GM19328 (cell line): ENCODE data around the gene CYFIP1.
A peak's percentile ranks its signal among the peaks of the same experiment; 100 is the strongest.

Experiments
- ATAC-seq: cut with Tn5 transposase; IDR thresholded peaks from one replicate; pipeline ENCODE4 v1.9.1; 2021; ENCODE audit warnings: mild to moderate bottlenecking, moderate library complexity; ENCODE audit not compliant: unreplicated experiment

Gene CYFIP1

DNA sequence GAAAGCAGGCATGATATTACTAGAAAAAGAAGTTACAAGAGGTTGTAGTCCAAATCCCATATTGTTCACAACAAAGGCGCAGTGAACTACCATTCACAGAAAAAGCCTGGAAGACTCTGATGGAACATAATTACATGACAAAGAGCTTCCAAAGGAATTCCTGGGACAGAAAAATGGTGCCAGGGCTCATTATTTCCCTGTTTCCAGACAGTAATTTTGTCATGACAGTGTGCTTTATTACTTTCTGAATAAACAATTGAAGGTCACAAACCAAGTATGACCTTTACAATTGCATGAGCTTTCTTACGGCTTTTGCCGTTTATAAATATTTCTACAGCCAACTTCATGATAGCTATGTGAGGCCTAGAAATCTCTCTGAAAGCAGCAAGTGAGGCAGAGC, 61.0 kb downstream of the CYFIP1 start:
- no peak for ATAC-seq

DNA sequence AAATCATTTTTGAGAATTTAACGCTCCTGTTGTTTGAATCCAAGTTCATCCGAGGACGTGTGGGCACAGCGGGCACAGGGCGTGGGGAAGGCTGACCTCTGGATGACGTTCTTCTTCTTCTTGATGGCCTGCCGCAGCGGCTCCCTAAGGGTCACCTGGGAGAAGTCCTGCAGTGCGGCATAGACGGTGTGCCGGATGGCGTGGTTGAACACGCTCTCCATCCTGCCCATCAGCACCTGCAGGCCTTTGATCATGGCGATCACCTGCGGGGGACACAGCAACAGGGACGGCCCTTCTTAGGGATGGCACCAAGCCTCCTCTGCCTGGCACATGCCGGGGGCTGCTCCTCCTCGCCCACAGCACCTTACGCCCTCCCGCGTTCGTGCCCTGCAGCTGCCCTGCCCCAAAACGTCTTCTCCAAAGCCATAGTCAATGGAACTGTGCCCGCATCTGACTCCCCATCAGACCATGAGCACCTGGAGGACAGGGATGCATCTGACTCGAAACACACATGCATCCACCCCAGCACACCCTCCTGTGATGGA, 61.5 kb downstream of the CYFIP1 start:
- no peak for ATAC-seq

DNA sequence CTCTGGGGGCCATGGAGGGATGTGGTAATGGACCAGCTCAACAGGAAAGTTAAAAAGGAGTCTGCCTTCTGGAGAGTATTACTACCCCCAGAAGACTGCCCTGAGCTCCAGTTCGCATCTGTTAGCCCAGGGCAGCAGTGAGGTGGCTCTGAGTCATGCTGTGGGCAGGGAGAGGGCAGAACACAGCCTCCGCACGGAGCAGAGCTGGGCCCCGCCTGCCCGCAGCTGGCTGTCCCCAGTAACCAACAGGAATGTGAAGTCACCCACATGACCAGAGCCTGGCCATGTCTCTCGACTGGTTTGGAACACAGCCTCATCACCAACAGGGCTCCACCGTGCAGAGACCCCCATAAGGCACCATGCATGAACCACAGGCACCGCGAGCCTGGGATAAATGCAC, 62.1 kb downstream of the CYFIP1 start:
- no peak for ATAC-seq

DNA sequence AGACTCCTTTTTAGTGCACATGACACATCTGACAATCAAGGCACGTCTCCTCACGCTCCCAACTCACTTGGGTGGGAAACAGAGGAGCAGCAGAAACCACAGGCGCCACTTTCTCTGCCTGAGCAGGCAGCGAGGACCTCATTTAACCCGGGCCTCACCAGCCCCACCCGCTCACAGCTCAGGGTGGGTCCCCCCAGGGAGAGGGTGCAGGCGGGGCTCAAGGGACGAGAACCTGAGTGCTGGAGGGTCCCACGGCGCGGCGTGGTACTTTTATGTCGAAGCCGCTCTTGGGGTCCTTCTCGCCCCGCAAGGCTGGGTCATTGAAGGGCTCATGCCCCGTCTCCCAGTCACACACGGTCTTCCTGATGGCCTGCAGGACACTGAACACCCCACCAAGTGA, 62.6 kb downstream of the CYFIP1 start:
- no peak for ATAC-seq

DNA sequence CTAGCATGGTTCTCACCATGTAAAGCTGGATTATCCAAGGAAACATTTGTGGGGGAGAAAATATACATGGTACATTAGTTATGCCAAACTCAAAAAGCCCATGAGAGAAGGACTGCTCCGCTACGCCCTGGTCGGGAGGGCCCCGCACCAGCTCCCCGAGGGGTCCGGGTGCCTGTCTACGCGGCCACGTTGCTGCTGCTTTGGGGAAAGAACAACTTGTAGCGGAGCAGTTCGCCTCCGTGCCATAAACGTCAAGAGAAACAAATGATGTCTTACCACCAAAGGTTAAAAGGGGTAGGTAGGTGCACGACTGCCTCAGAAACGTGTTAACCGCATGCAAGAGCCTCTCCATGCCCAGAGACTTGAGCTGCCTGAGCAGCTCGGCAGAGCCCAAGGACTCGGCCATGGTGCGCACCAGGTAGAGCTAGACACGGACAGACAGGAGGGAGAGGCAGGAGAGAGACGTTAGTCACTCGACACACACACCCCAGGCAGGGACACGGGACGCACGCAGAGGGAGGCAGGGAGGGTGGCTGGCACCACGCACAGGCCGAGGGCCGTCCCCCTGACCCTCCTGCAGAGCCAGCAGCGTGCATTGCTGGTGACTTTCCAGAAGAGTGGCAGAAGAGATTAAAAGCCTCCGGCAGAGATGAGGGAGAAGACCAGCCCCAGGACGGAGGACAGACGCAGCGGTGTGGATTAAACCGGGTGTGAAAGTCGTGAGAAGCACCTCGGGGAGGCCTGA, 63.4 kb downstream of the CYFIP1 start:
- no peak for ATAC-seq

DNA sequence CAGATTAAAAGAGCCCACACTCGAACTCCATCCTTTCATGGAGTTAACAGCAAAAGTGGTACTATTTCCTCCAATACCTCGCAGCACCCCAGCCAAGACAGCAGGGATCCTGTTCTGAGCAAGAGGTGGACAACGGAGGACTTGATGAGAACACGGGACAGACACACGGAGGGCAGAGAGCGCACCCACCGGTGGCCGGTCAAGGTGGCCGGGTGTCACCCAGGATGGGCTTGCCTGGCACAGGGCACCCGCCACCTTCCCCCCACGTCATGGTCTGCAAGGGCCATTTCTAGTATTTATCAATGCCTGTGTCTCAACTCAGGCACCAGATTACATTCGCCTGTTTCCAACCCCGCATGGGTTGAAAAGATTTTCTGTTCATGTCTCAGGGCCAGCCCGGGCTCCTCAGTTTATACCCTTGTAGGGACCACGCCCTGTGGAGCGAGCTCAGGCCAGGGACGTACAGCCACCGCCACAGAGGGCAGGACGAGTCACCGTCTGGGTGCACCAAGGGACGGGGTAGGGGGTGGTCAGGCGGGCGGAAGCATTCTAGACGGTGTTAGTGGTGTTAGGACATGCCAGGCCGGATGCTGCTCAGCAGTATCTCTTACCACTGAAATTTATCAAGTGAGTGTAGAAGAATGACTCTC, 64.2 kb downstream of the CYFIP1 start:
- ATAC-seq, result no peak

DNA sequence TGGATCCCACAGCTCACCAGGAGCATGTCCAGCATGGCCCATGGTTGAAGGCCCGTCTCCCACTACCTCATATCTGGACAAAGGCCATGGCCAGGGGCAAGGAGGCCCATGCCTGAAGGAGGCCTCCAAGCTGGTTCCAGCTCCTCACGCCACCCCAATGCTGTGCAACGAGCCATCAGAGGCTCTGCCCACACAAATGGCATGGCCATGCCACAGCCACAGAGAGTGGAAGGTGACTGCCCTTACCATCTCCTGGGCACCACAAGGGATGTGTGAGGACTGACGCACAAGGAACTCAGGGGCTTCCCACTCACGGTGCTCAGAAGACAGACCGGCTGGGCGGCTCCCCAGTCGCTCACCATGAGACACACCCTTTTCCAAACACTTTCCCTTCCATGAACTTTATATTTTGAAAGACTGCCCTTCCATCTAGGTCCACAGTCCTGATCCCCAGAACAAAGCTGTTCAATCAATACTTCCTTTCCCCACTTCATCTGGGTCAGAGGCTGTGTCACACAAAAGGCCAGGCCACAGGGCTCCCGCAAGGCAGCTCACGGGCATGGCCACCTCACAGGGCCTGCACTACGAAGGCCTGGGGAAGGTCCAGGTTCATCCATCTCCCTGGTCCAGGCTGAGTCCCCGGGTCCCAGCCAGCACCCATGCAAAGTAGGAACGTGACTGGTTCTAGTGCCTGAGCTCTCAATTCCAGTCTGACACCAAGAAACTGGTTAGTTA, 66.4 kb downstream of the CYFIP1 start:
- no peak for ATAC-seq

DNA sequence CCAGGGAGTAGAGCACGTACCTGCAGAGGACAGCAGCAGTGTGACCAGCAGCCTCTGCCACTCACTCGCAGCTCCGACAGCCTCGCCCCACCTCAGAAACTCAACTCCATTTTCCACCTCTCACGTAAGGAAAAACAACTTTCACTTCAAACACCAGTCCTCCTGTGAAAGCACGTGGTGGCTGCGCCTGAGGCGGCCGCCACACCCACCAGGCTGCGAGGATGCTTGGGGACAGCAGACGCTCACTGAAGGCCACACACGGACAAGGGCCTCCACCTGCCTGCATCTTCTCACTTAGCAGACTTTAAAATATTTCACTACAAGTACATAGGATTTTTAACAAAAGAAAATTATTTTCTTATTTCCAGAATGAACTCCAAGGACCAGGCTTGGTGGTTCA, 67.9 kb downstream of the CYFIP1 start:
- ATAC-seq, result no peak

DNA sequence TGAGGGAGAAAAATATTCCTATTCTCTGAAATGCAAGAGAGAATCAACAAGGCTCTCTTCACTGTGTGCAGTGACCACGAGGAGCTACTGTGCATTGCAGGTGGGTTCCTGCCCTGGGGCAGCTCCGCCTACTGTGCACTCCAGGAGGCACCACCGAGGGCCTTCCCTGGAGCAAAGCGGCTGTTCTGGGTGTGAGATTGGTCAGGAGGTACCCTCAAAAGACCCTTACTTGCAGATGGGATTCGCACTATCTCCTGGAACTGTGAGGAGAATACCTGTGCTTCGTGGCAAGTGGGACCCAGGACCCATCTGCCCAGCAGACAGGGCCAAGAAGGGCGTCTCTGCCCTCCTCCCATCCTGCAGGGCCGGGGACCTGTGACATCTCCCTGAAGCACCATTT, 68.9 kb downstream of the CYFIP1 start:
- ATAC-seq, result no peak

DNA sequence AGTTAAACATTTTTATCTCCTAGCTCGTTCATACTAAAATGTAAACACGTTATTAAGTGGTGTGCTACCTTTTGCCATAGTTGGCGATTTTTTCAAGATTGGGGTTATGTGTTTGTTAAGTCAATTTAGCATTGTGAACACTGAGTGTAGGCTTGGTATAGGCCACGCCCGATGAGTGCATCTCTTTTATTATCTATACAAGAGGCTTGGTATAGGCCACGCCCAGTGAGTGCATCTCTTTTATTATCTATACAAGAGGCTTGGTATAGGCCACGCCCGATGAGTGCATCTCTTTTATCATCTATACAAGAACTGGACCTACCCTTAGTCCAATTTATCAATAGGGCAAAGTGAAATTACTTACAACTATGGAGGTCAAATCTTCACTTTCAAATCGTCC, 71.3 kb downstream of the CYFIP1 start:
- ATAC-seq, result no peak

DNA sequence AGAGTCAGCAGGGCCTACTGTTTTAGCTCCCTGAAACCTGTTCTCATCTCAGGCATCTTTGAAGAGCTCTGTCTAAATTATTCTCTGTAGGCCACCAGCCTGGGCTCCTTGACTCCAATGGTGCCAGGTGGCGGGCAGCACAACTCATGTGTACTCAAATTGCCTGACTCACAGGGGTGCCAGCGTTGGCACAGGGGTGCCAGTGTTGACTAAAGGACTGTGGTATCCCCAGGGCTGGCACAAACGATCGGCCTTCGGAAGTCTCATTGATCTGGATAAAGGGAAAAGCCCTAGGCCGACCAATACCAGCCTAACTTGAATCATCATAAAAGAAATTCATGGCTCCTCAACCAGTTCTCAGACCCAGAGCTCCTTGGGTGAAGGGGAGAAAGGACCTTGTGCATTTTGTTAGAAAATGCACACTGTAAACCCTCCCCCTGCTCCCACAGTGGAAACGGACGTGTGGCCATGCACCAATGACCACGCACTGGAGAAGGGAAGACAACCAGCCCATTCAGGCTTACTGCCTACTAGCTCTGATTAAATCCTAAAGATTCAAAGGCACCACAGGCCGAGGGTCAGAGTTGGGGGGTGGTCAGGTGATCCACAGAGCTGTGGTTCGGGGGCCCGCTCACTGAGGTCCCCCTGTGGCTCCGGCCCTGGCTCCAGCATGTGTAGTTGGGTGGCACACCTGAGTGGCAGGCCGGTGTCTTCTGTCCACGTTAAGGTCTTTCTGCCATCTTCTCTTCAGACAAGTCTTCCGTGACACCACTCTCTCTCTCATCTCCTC, 72.8 kb downstream of the CYFIP1 start:
- ATAC-seq, result no peak

DNA sequence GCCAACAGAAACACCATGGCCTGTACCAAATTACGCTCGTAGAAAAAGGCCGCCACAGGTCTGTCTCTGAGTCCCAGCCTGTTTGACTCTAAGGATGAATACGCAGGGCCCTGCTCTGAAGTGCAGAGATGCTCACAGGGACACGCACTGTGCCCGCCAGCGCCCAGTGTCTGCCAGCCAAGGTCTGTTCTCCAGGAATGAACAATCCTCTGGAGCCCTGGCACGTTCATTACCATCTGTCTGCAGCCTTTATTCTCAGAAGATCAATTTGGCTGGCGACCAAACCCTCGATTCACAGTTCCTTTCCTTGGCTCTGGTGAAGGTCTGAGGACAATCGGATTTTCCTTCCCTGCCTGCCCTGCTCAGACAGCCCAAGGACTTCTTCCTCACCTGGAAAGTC, 75.4 kb downstream of the CYFIP1 start:
- no peak for ATAC-seq

DNA sequence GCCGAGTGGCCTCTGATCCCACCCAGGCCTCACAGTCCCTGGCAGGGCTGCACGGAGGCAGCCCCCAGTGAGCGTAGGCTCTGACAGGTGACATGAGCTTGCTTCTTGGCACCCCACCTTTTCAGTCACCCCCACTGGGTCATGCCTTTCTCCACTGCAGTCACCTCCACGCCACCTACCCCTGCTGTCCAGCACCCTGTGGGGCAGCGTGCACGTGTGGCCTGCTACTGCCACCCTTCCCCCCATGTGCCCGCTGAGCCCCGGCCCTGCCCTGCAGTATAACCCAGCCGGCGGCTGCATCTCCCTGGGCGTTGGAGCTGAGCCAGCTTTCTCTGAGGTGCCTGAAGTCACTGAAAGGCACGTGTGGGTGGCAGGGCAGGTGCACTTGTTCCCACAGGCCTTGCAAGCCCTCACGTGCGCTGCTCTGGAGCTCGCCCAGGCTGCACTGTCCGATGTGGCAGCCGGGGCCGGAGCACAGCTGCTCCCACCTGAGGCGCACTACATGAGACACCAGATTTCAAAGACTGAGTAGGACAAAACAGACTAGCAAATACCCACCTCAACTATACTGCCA, 76.1 kb downstream of the CYFIP1 start:
- ATAC-seq, result no peak

DNA sequence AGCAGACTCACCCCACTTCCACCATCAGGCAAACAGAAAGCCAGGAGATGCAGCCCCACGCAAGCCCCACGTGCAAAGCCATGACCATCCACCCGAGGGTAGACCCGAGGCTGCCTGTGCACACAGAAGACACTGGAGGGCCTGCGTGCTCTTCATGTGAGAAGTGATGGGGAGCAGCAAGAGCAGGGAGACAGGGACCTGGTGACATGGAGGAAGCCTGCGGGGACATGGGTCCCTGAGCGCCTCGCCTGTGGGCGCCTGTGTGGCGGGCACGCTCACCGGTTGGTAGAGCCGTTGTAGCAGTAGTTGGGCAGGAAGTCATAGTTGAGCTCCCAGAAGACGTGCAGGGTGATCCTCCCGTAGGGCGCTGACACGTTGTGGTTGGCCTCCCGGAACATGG, 76.7 kb downstream of the CYFIP1 start:
- ATAC-seq, result no peak

DNA sequence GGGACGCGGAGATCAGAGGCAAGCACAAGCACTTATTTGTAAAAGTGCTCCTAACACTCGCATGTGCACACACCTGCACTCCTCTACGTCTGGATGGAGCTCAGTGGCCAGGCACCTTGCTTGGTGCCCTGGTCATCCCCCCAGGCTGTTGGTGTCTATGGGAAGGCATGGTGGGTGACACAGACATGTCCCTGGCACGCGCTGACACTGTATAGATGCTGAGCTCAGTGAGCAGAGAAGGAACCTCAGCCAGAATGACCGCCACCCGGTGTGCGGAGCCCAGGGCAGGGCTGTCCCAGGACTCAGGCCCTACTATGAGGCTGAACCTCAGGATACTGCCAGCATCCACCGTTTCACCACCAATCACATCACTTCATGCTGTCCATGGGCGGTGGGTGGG, 77.2 kb downstream of the CYFIP1 start:
- no peak for ATAC-seq

DNA sequence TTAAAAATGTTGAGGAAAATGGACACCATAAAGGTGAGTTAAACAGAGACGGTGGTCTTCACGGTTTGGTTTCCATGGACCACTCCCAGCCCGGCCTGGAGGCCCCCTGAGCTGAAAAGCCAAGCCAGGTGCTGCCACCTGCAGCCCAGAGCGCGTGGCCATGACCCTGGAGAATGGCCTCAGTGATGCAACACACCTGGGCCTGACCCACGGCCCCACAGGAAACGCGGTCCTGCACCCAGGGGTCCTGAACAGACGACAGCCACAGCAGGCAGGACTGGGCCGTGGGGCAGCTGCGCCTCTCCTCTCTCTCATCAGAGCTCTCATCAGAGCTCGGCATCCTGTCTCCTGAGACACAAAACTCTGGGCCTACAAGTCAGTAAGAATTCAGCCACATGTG, 77.6 kb downstream of the CYFIP1 start:
- ATAC-seq, result no peak

DNA sequence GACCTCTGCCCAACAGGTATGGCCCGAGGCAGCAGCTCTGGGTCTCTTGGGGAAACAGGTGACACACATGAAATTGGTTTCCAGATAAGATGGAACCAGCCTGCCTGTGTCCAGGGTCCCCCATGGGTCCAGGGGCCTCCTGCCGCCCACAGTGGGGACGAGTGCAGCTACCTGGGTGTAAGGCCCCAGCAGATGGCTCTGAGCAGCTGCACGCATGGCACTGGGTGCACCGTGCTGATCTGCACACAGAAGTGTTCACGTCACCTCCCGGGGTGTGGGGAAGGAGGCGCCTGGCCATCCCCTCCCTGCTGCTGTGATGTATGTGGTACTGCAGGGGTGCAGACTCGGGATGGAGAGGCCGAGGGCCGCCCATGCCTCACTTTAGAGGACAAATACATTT, 78.1 kb downstream of the CYFIP1 start:
- ATAC-seq, result no peak

DNA sequence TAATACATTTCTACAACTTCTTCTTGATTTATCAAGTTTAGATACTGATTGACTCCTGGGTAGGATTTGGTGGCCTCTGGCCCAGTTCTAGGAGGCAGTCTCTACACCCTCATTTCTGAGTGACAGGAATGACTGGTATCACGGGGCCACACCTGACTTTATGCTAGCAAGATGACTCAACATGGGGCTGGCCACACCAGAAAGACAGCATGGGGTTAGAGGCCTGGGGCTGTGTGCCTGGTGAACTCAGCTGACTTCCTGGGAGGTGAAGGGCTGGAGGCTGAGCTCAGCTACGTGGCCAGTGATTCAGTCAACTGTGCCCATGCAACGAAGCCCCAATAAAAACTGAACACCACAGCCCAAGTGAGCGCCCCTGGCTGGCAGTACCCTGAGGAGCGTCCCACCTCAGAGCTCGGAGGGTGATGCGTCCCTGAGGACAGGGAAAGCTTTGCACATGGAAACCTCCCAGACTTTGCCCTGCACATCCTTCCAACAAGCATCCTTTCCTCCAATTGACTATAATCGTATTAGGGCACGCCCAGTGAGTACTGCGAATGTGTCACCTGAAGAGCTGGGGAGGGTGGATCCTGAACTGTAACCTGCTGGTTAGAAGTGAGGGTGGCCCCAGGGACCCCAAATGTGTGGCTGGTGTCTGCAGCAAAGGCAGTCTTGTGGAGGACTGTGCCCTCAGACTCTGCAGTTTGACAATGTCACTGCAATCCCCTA, 84.5 kb downstream of the CYFIP1 start:
- ATAC-seq, result peak; percentile 62

DNA sequence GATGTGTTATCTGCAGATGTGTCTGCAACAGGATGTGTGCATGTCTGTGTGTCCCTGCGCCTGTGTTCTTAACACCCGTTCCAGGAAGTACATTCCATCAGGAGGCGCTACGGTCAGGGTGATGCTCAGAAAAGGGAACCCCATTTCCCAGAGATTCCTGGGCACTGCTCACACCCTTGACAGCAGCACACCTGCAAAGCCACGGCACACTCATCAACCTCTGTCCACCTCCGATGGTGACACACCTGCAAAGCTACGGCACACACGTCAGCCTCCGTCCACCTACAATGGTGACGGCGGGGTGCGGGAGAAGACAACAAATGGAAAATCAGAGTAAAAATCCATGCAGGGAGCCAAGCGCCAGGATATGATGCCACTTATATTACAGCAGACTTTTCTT, 86.3 kb downstream of the CYFIP1 start:
- ATAC-seq, result no peak

DNA sequence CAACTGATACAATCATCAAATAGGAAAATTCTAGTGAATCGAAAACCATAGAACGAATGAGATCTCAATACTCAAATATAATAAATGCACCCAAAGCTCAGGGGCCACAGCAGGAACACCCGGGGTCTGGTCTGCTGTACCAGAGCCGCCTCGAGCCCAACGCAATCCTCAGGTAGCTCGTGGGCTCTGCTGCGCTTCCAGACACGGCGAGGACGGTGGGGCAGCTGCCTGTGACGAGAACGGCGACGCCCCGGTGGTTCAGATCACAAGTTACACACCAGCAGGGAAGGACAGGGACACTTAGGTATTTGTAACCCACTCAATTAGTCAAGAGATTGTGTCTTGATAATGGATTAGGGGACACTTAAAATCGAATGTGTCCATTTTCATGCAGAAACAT, 87.1 kb downstream of the CYFIP1 start:
- no peak for ATAC-seq
